HG02973 (cell line): ENCODE results near the gene SLC10A4.

Experiments used
- ATAC-seq: cut with Tn5 transposase; IDR thresholded peaks from one replicate; pipeline ENCODE4 v1.9.1; 2021; ENCODE audit warnings: moderate library complexity; ENCODE audit not compliant: unreplicated experiment

SLC10A4 gene

GRCh38 chr4:48489683-48490011, 6.5 kb downstream of the SLC10A4 start:
- no peak for ATAC-seq

GRCh38 chr4:48490012-48490679, 7.0 kb downstream of the SLC10A4 start, which contains the start of gene ZAR1:
Gene ZAR1 (plus strand): TSS chr4:48490252. CDS start chr4:48490292, 40 bp downstream.
- ATAC-seq, result no peak

GRCh38 chr4:48490680-48491513, 7.8 kb downstream of the SLC10A4 start:
- ATAC-seq, result no peak

- ATAC-seq, result no peak
Observed at GRCh38 chr4:48491514-48492176, 8.5 kb downstream of the SLC10A4 start.

- no peak for ATAC-seq
Observed at GRCh38 chr4:48493452-48494100, 10.4 kb downstream of the SLC10A4 start.

GRCh38 chr4:48495941-48496340, 12.8 kb downstream of the SLC10A4 start:
- no peak for ATAC-seq

GRCh38 chr4:48498895-48499294, 15.8 kb downstream of the SLC10A4 start:
- no peak for ATAC-seq

- peak; percentile 80 for ATAC-seq
Observed at GRCh38 chr4:48499551-48500066, 16.5 kb downstream of the SLC10A4 start.

- ATAC-seq, result no peak
Observed at GRCh38 chr4:48503233-48504025, 20.3 kb downstream of the SLC10A4 start.

GRCh38 chr4:48504026-48504330, 20.8 kb downstream of the SLC10A4 start:
- ATAC-seq, result no peak

- no peak for ATAC-seq
Observed at GRCh38 chr4:48504352-48504751, 21.2 kb downstream of the SLC10A4 start.

- ATAC-seq, result no peak
Observed at GRCh38 chr4:48506716-48507115, 23.6 kb downstream of the SLC10A4 start.

GRCh38 chr4:48509543-48509942, 26.4 kb downstream of the SLC10A4 start:
- ATAC-seq, result no peak

- ATAC-seq, result no peak
Observed at GRCh38 chr4:48518143-48518542, 35.0 kb downstream of the SLC10A4 start.

- ATAC-seq, result no peak
Observed at GRCh38 chr4:48526406-48526805, 43.3 kb downstream of the SLC10A4 start.

- no peak for ATAC-seq
Observed at GRCh38 chr4:48538358-48538757, 55.2 kb downstream of the SLC10A4 start.
